NCI-H510A treated with DMSO at 0.1 percent for 48 hours (cell line): ENCODE results near the gene TRMT1.
"Not testable (repeated sequence)": the region's sequence is repeated elsewhere in the genome, so short reads cannot be mapped to it uniquely, and the experiment has no call there.

Experiments
- DNase-seq: peaks from one replicate; lab custom pipeline; 2025; lab: John Stamatoyannopoulos, UW

TRMT1 gene

DNA sequence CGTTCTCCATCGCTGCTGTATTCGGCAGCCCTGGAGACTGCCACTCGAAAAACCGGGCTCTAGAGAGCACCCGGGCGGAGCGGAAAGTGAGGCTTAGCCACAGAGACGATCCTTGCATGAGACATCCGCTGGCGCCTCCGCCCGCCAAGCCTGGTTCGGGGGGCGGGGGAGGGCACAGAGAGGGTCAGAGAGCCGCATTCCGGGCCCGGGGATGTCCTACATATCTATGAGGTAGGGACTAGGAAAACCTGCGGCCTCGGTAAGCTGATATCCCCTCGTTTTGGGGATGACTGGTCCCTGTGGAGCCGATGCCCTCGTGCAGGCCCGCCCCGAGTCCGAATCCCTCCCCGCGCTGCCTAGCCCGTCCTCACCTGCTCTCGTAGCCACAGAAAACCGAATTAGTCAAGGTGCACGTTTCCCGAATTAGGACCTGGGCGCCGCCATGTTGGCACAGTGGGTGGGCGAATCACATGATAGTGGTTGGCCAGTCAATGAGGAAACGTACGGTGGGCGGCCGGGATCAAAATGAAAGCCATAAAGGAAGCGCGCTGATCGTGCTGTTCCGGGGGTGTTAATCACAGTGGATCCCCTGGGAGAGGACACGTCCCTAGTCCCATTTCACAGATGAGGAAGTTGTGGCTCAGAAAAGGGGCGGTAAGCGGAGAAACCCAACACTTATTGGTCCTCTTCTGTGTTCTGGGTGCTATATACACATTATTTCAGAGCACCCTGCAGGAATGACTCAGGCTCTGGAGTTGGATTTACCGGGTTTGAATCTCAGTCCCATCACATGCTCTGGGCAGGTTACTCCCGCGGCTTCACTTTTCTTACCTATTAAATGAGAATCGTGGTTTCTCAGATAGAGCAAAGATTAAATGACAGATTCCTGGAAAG lies at the start of gene TRMT1:
TSS of gene TRMT1 (minus strand) at position 459 of the 894 bp plus-strand sequence. CDS start at position 118, 341 bp downstream.
- DNase-seq: peak; percentile 90

DNA sequence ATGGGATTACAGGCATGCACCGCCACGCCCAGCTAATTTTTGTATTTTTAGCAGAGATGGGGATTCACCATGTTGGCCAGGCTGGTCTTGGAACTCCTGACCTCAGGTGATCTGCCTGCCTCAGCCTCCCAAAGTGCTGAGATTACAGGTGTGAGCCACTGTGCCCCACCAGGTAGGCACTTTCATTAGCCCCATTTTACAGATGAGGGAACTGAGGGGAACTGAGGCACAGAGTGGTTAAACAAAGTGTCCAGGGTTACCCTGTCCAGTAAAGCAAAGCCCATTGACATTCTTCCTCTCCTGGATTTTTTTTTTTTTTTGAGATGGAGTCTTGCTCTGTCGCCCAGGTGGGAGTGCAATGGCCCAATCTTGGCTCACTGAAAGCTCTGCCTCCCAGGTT lies 49.6 kb upstream of the TRMT1 start:
- not testable (repeated sequence) for DNase-seq

DNA sequence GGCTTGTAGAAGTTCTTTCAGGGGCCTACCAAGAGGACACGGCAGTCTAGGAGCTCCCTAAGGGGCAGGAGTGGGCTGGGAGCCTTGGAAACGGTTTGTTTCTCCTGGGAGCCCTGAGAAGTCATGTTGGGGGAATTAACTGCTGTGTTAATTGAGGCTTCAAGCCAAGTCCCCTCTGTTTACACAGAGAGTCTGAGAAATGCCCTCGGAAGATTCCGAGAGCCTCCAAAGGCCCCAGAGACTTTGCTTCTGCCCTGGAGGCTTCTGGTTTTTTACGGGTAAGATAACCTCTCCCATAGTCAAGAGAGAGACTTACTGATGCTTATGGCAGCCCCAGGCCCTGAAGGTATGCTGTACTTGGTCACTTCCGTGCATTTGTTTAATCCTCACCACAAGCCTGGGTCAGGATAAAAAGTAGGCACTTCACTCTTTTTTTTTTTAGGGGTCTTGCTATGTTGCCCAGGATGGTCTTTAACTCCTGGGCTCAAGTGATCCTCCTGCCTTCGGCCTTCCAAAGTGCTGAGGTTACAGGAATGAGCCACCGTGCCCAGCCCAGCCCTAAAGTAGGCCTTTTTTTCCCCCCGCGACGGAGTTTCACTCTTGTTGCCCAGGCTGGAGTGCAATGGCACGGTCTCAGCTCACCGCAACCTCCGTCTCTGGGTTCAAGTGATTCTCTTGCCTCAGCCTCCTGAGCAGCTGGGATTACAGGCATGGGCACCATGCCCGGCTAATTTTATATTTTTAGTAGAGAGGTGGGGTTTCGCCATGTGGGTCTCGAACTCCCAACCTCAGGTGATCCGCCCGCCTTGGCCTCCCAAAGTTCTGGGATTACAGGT lies 48.8 kb upstream of the TRMT1 start:
- DNase-seq: no peak

DNA sequence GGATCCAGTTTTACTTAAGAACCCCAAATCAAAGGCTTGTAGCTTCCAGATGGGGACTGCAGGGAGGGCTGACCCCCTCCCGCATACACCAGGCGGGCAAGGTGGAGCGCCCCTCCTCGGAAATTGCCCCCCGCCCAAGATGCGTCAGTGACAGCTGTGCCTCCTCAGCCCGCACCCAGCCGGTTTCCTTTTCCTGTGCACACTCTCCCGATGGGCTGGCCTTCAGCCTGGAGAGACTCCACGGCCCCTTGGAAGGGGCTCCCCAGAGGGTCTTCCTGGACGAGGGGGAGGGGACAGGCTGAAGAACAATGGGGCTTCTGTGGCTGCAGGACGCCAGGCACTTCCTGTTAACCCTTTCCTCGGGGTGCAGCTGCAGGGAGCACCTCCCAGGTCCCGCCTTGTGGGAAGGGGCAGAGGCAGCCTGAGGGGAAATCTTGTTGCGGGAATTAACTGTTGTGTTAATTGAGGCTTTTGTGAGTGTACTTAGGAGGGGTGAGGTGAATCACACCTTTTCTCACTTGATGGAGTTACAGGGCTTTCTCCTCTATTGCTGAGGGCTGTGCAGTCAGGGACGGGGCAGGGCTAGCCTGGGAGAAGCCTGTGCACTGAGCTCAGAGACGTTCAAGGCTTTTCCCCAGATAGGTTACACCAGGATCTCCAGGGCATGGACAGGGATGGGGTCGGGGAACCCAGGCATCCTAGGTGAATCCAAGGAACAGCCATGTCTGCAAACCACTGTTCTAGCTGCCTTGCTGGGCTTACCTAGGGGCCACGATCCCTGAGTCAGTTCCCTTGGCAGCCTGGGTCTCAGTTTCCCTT lies 48.0 kb upstream of the TRMT1 start:
- DNase-seq: peak; percentile 78

DNA sequence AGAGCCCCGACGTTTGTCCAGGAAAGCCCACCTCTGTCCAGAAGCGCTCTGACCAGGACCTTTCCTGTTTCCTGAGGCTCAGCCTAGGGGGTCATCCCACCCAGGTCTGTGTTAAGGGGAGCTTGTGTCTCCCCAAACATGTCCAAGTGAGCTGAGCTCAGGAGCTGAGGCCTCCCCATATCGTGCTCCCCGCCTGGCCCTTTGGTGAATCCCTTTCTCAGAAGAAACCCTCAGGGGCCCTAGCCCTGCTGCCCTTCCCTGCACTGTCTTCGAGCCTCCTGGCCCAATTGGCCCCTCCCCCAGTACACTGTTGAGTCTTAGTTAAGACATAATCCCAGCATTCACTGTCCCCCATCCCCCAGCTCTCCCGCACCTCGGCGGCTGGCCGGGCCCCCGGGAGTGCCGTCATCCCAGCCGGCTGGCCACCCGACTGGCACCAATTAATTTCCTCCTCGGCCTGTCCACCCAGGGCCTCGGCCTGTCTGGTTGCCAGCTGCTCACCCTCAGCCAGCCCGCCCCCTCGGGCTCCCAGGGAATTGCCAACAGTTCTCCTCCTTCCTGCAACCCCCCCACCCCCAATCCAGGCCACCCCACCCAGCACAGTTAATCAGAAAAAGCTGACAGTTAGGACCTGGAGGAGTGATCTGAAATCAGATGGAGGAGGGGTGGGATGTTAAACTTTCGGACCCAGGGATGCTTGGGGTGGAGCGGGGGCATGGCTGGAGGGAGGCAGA lies 47.2 kb upstream of the TRMT1 start:
- DNase-seq: peak; percentile 30

DNA sequence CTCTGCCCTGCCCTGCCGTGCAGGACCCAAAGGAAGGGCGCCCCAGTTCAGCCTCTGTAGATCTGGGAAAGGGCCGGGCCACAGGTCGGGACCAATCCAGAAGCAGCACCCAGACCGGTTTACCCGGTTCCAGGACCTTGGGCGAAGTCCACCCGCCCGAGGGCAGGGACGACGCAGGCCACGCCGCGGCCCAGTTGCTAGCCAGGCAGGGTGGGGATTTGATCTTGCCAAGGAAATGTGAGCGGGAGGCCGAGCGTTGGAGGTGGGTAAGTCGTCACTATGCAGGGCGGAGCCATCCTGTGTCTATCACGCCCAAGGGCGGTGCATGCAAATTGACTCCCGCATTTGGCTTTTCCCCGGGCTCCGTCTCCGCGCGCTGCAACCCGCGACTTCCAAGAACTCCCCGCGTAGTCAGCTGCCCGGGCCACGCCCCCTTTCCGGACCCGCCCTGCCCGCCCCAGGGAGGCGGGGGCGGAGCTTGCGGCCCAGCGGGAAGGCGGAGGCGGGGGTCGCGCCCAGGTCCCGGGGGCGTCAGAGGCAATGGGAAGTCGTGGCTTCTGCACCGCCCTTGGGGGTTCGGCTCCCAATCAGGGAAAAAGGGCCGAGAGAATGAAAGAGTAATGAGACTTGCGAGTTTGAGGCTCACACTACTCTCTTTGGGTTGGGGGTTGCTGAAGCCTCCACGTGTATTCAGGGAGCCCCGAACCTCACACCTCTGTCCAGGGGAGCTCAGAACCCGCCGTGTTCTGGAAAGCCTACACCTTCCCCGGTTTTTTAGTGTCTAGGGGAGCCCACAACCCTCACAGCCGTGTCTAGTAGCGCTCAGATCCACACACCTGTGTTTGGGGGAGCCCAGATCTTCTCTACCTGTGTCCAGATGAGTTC lies 46.4 kb upstream of the TRMT1 start:
- peak; percentile 96 for DNase-seq

DNA sequence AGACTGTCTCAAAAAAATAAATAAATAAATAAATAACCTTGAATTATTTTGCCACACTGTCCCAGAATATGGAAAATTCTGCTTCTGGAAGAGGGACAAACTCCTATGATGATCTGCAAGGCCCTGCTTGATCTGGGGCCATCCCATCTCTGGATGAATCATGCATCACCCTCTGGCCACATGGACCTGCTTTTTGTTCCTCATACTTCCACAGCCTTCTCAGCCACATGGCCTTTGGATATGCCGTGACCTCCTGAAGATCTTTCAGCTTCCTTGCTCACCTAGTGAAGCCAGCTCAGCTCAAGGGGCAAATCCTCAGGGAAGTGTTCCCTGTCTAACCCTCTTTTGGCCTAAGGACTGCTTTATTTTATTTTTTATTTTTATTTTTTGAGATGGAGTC lies 44.0 kb upstream of the TRMT1 start:
- no peak for DNase-seq

DNA sequence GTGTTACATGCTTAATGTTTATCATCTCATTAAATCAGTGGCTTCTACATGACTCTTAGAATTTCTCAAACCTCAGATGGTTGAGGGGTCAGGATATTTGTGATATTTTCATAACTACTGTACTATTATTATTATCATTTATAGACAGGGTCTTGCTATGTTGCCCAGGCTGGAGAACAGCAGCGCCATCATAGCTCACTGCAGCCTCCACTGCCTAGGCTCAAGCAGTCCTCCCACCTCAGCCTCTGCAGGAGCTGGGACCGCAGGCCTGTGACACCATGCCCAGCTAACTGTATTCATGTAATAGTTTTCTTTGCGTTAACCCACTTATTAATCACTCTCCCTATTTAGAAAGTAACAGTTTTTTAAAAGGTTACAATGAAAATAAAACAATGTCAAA lies 43.2 kb upstream of the TRMT1 start:
- DNase-seq: no peak

DNA sequence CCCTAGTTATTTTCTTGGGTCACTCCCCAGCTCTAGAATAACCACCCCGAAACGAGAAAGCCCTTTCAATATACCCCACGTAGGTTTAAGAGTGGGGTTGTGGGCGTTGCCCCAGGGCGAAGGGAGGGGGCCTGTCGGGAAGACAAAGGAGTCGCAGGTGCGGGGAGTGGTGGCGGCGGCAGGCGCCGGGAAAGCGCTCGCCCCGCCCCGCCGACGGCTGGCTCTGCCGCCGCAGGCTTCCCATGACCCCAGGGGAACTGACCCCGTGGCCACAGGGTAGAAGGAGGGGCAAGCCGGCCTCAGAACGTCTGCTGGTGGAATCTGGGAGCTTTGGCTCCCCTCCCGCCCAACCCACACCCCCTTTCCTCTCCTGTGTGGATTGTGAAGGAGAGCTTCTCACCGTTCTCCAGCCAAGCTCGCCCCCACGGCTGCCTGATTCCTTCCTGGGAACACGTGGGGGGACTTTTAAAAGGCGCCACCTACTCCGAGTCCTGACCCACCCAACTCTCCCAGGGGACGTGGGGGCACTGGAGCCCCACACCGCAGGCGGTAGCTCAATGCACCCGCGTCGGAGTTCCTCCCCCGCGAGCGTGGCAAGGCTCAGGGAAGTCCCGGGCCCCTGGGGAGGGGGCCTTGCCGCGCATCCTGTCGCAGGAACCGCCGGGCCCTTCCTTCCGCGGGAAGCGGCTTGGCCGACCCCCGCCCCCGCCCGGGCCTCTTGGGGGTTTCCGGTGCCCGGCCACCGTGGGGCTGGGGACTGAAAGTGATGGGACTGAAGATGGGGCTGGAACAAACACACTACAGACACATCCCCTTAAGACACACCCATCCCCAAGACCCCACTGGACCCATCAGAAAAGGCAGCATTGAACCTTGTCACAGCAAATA lies 39.2 kb upstream of the TRMT1 start:
- peak; percentile 63 for DNase-seq

DNA sequence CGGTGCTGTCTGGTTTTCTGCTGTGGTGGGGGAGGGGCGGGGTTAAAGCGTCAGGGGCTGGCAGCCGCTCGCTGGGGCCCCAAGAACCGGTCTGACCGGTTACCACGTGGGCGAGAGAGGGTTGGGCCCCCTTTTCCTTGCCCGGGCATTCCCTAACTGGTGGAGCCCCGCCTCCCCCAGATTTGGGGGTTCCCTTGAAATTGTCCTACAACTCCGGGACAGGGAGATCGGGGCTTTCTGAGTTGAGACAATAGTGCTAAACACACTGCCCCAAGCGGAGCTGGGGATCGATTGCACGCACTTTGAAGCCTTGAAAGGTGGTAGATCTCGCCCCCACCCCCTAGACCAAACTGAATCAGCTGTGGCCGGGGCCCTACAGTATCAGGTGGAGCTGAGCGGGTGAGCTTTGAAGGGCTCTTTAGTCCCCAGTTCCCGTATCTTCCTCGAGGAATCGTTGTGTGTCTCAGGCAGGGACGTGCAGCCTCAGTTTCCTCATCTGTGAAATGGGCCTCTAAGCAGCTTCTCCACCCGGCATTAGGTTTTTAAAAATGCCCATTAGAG lies 38.5 kb upstream of the TRMT1 start:
- DNase-seq: peak; percentile 82

DNA sequence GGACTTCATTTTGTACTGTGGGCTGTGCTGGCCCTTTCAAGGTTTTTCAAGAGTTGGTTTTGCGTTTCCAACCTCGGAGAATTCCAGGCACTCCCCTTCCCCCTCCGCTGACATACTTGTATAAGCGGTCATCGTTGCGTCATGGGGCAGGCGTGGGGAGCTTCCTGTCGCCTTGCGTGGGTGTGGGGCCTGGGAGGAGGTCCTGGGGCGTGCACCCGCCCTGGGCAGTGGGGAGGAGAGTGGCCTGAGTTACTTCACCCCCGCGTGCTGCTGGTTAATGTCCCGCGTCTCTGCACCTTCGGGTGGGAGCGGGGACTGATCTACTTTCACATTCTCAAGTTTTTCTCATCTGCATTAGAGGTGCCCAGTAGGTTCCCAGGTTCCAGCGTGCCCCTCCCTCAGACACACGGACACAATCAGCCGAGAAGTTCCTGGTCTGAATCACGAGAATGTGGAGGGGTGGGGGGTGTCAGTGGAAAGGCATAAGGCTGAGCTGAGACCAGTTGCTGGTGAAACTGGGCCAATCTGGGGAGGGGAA lies 37.8 kb upstream of the TRMT1 start:
- DNase-seq: peak; percentile 47

DNA sequence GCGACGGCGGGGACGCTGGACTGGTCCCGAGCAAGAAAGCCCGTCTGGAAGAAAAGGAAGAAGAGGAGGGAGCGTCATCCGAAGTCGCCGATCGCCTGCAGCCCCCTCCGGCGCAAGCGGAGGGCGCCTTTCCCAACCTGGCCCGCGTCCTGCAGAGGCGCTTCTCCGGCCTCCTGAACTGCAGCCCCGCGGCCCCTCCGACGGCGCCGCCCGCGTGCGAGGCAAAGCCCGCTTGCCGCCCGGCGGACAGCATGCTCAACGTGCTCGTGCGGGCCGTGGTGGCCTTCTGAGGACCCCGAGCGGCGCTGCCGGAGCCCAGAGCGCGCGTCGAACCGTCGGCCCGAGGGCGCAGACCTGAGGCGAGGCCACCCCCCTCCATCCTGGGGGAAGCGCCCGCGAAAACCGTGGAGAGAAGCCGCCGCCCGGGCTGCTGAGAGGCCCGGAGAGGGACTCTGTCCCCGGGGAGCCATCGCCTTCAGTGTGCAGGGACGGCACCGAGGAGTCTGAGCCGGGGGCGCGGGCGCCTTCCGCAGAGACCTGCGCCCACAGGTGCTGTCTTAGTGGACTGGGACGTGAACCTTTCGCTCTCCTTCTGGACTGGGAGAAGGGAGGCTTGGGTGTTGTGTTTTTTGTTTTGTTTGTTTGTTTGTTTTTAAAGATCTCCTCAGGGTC lies 37.2 kb upstream of the TRMT1 start:
- DNase-seq: no peak

DNA sequence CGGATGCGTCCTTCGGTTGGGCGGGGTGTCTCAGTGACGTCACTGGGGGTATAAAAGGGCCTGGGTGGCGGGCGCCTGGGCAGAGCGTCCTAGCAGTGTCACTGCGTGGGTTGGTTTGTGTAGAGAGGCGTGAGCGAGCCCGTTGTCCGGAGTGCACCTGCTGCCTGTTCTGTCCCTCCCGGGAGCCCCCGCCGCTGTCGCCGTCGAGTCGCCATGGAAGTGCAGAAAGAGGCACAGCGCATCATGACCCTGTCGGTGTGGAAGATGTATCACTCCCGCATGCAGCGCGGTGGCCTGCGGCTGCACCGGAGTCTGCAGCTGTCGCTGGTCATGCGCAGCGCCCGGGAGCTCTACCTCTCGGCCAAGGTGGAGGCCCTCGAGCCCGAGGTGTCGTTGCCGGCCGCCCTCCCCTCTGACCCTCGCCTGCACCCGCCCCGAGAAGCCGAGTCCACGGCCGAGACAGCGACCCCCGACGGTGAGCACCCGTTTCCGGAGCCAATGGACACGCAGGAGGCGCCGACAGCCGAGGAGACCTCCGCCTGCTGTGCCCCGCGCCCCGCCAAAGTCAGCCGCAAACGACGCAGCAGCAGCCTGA lies 36.5 kb upstream of the TRMT1 start:
- peak; percentile 91 for DNase-seq

DNA sequence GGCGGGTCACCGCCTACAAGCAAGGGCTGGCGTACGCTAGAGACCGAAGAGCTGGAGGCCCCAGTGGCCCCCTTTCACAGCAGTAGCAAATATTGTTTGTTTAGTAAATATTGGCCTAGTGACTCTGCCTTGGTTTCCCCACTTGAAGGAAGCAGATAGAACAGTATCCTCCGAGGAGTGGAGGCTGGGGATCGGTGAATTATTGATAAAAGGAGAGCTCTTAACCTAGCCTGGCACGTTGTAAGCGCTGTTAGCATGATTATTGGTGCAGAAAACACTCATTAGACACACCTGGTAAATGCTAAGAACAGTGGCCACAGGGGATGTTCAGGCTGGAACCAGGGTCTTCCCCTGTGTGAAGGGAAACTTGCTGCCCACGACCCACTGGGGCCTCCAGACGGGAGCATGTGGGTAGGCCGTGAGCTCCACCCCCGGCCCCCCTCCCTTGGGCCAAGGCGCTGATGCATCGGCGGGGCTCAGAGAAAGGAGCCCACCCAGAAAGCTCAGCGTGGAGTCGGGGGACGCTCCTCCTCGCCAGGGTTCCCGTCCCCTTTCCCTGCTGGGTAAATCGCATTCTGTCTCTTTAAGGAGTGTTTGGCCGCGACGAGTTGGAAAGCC lies 35.9 kb upstream of the TRMT1 start:
- no peak for DNase-seq

DNA sequence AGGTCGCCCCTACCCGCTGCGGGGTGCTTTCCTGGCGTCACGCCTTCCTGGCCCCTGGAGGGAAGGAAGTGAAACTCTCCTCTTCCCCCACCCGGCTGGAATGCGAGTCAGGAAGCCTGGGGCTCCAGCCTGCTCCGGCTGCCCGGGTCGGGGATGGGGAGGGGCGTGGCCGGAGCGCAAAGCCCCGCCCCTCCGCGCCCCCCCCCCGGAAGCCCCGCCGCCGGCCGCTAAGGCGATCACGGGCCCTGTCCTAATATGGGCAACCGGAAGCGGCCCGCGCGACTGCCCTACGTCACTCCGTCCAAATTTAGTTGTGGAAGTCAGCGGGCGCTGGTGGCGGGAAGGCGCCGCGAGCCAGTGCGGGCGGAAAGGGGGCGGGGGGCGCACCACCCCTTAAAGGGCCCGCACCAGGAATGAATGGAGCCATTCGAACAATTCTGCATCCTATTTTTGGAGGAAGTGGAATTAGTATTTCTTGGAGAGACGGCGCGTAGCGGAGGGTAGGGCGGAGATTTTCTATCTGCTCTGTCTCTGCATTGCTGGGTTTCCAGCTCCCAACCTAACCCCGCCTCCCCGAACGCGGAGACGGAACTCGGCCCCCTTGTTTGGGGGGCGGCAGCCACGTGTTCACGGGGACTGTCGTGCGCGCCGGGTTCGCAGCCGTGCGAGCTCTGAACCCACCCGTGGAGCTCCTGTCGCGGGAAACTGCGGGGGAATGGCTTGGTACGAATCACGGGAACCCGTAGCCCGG lies 35.2 kb upstream of the TRMT1 start:
- DNase-seq: peak; percentile 97

DNA sequence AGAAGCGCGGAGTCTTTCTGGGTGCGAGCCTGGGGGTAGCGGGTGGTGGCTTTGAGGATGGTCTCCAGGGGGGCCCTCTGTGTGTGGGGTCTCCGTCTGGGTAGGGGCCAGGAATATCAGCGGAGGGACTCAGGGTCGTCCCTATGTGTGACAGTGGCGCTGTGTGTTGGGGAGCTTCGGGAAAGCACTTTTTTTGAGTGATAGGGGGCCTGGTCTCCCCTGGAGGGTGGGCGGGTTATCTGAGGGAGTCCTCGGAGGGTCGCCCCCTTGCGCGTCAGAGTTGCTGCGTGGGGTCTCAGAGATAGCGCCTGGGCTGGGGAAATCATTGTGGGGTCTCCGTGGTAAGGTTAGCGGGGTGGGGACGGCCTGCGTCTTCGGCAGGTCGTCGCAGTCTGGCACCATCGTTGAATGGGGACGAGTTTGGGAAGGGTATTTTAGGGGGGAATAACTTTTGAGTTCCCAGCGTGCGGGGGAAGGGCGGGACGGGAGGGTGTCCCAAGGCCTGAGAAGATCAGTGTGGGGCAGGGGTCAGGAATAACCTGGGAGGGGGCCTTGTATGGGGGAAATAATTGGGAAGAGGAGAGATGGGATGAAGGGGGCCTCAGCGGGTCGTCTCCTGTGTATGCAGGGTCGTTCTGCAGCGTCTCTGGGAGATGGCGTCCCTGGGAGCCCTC lies 34.5 kb upstream of the TRMT1 start:
- no peak for DNase-seq
